ENCODE results near the gene WDR12. TPM values are rescaled to one million over a fixed set of nuclear protein-coding genes. Genes with fewer than 3 reads are reported as not detected.

Gene WDR12
- total and polyA plus RNA-seq, 9 of the 15 experiments (the other 6 are each of a cell fraction or from before 2014, with no cell fraction given): 109 to 554 (median 174) TPM

- H3K9me3 ChIP-seq (replicated peaks; ENCODE audit: control insufficient read depth, insufficient read depth, low read depth, low read length): no peaks in the 10 kb centered on the region
- no peaks in the 10 kb centered on the region for H3K9me1 ChIP-seq (ENCODE audit: control insufficient read depth, insufficient read depth, low read length)
- peak overlapping the region; percentile 69 for H3K4me3 ChIP-seq
- peak; percentile 48 for ATAC-seq
- in situ Hi-C loops (cut with MboI): no loop called here
- FAIRE-seq: no peak
- 2% methylated on average over 7 of the region's 8 CpGs for WGBS (ENCODE audit: insufficient coverage, low coverage, missing lambda C conversion rate)
- H4K20me1 ChIP-seq (replicated peaks; ENCODE audit: control insufficient read depth, insufficient read depth, low read length): no peaks in the 10 kb centered on the region
- H3K4me2 ChIP-seq (ENCODE audit: insufficient read depth, low read length): peak overlapping the region; percentile 98
- TF ChIP-seq BHLHE40 (IDR thresholded peaks at IDR 0.05; ENCODE audit: low read length) (peak; percentile 37; the same call in 1 of the 2 replicates), ARID1B (IDR thresholded peaks at IDR 0.05) (0 out of 2 replicates have a peak, but pooled peaks have one; percentile 6), EP400 (IDR thresholded peaks at IDR 0.05) (no peak), SMARCA4 (IDR thresholded peaks at IDR 0.05) (peak; percentile 34; the same call in 1 of the 2 replicates)
- no peak for DNase-seq (ENCODE audit: extremely low read depth in 1 of 4, low spot score in 3 of 4)
- peaks cover 25% of the 10 kb centered on the region; the same call in 2 of the 3 replicates for H3K36me3 ChIP-seq (ENCODE audit: control insufficient read depth, insufficient read depth, low read length)
- TSS peak; percentile 61 for BruUV-seq (replicated peaks)
- H3K79me2 ChIP-seq (ENCODE audit: control insufficient read depth, insufficient read depth, low read length): peaks cover 61% of the 10 kb centered on the region
- no peaks in the 10 kb centered on the region for H3K27me3 ChIP-seq (ENCODE audit: control insufficient read depth in 2 of 2, insufficient read depth in 2 of 2, low read length in 2 of 2)
- intact Hi-C loops (cut with micrococcal nuclease): loop anchor here (2.0 to 5.0 kb wide), 2 partner anchors 56 to 104 kb away; partner anchors contain the start of gene NBEAL1
- ChIA-PET POLR2A (no interaction called here), CTCF (ENCODE audit: low intra/inter-chr PET ratio) (no interaction called here)
- H3K27ac ChIP-seq (ENCODE audit: extremely low read depth, low read depth, low read length): peak overlapping the region; percentile 93
- H3K4me1 ChIP-seq (replicated peaks in 1 of 2; ENCODE audit: control insufficient read depth in 2 of 2, insufficient read depth in 2 of 2, low read length in 2 of 2): peaks cover 0 to 5% of the 10 kb centered on the region in 2 experiments; a peak in 2 of 5 replicates
- peak overlapping the region; percentile 94 for H2AFZ ChIP-seq (ENCODE audit: low read depth, low read length)
- peak overlapping the region; percentile 93 to 95 for H3K9ac ChIP-seq (ENCODE audit: insufficient read depth in 1 of 2, low read depth in 2 of 2, low read length in 2 of 2)
Observed at GRCh38 chr2:202911203-202911511, 316 bp downstream of the WDR12 start.

GRCh38 chr2:202910698-202911097 lies 775 bp downstream of the WDR12 start:
- Histone ChIP-seq H4K20me1 (replicated peaks; ENCODE audit: control insufficient read depth, insufficient read depth, low read length) (no peaks in the 10 kb centered on the region), H3K27ac (ENCODE audit: extremely low read depth, low read depth, low read length) (peak overlapping the region; percentile 93; the same call in 2 of the 3 replicates), H3K27me3 (ENCODE audit: control insufficient read depth in 2 of 2, insufficient read depth in 2 of 2, low read length in 2 of 2) (no peaks in the 10 kb centered on the region), H3K9me3 (replicated peaks; ENCODE audit: control insufficient read depth, insufficient read depth, low read depth, low read length) (no peaks in the 10 kb centered on the region), H3K9ac (ENCODE audit: insufficient read depth in 1 of 2, low read depth in 2 of 2, low read length in 2 of 2) (peak overlapping the region in 1 of 2 experiments; percentile 95; a peak in 3 of 4 replicates), H2AFZ (ENCODE audit: low read depth, low read length) (no peak overlapping the region), H3K4me1 (replicated peaks in 1 of 2; ENCODE audit: control insufficient read depth in 2 of 2, insufficient read depth in 2 of 2, low read length in 2 of 2) (peaks cover 0 to 5% of the 10 kb centered on the region in 2 experiments; a peak in 2 of 5 replicates), H3K36me3 (ENCODE audit: control insufficient read depth, insufficient read depth, low read length) (peaks cover 29% of the 10 kb centered on the region; the same call in 2 of the 3 replicates), H3K9me1 (ENCODE audit: control insufficient read depth, insufficient read depth, low read length) (no peaks in the 10 kb centered on the region), H3K4me3 (peak overlapping the region; percentile 69), H3K4me2 (ENCODE audit: insufficient read depth, low read length) (peak overlapping the region; percentile 98), H3K79me2 (ENCODE audit: control insufficient read depth, insufficient read depth, low read length) (peaks cover 66% of the 10 kb centered on the region)
- ChIA-PET CTCF (ENCODE audit: low intra/inter-chr PET ratio) (no interaction called here), POLR2A (no interaction called here)
- in situ Hi-C loops (cut with MboI): no loop called here
- intact Hi-C loops (cut with micrococcal nuclease): loop anchor here (2.0 to 5.0 kb wide), 2 partner anchors 57 to 104 kb away; partner anchors contain the start of gene NBEAL1
- WGBS (ENCODE audit: insufficient coverage, low coverage, missing lambda C conversion rate): 0% methylated on average over 3 of the region's 3 CpGs
- no TSS peak for BruUV-seq (replicated peaks)
- ATAC-seq (no peak), FAIRE-seq (no peak), DNase-seq (ENCODE audit: extremely low read depth in 1 of 4, low spot score in 3 of 4) (peak in 1 of 4 experiments; percentile 1)
- TF ChIP-seq ZNF316 (IDR thresholded peaks at IDR 0.05) (peak; percentile 90), ZFX (CRISPR knock-in tag; IDR thresholded peaks at IDR 0.05) (no peak), CHCHD3 (CRISPR knock-in tag; IDR thresholded peaks at IDR 0.05) (no peak), C11orf30 (IDR thresholded peaks at IDR 0.05; ENCODE audit: low read depth) (peak; percentile 76), MAFG (tag; conservative IDR thresholded peaks at IDR 0.05) (peak; percentile 52), ZNF398 (CRISPR knock-in tag; IDR thresholded peaks at IDR 0.05) (no peak), MAFF (IDR thresholded peaks at IDR 0.05; ENCODE audit: low read length) (peak; percentile 42)

All from K562 (cell line).